K562 (cell line): ENCODE measurements around the gene MME. TPM values are rescaled to one million over a fixed set of nuclear protein-coding genes. Genes with fewer than 3 reads are reported as not detected.

Source experiments
- BACH1 ChIP-seq: fragments of 200-800 bp; sonication (Bioruptor generic); IDR thresholded peaks from 2 replicates; pipeline ENCODE4 v1.6.1; 2016; ENCODE audit warnings: missing genetic modification characterization, missing compliant biosample characterization
- CBX8 ChIP-seq: fragments of 200-600 bp; sonication (generic); IDR thresholded peaks from 2 replicates; pipeline ENCODE4 v1.6.1; 2012; ENCODE audit warnings: borderline replicate concordance, mixed run types, low read depth, mild to moderate bottlenecking, moderate library complexity, mixed read lengths, low read length, control low read depth, inconsistent platforms; ENCODE audit not compliant: poor library complexity, severe bottlenecking; ENCODE audit errors: extremely low read depth
- HIVEP1 ChIP-seq: fragments of 250-450 bp; sonication (Bioruptor Pico); IDR thresholded peaks from 2 replicates; pipeline ENCODE4 v1.4.0; 2020; ENCODE audit warnings: mild to moderate bottlenecking
- HSF4 ChIP-seq: fragments of 250-450 bp; sonication (Bioruptor Pico); IDR thresholded peaks from 2 replicates; pipeline ENCODE4 v2.1.2; 2022; ENCODE audit warnings: mild to moderate bottlenecking, moderate library complexity, borderline replicate concordance
- IRF1 ChIP-seq: sonication (generic); formaldehyde crosslinking; IDR thresholded peaks from 2 replicates; pipeline ENCODE4 v1.8.0; 2022; ENCODE audit warnings: missing genetic modification reagents, mild to moderate bottlenecking, borderline replicate concordance
- JUNB ChIP-seq: fragments of 450-650 bp; formaldehyde crosslinking; conservative IDR thresholded peaks from 2 replicates; pipeline ENCODE4 v1.4.0; 2020; ENCODE audit warnings: mild to moderate bottlenecking
- KAT2B ChIP-seq: IDR thresholded peaks from one replicate; pipeline ENCODE4 v1.6.1; 2012; ENCODE audit warnings: low read depth, mild to moderate bottlenecking, control low read depth, inconsistent platforms, low read length, moderate library complexity
- MAZ ChIP-seq, 2 experiments: fragments of 450-650 bp in 1 of 2; sonication (generic) in 1 of 2; formaldehyde crosslinking; IDR thresholded peaks in 1 of 2; conservative IDR thresholded peaks in 1 of 2; 2 replicates each; pipeline versions ENCODE4 v1.4.0 to v1.5.0; 2020; ENCODE audit warnings: mild to moderate bottlenecking in 1 of 2, missing genetic modification reagents in 1 of 2
- MCM2 ChIP-seq: fragments of 450-650 bp; IDR thresholded peaks from 2 replicates; pipeline ENCODE4 v1.6.1; 2017; ENCODE audit warnings: low read depth, mild to moderate bottlenecking
- MIER1 ChIP-seq: fragments of 450-650 bp; IDR thresholded peaks from 2 replicates; pipeline ENCODE4 v1.6.1; 2016; ENCODE audit warnings: antibody characterized with exemption, mild to moderate bottlenecking, low read depth
- NCOA2 ChIP-seq, 2 experiments: fragments of 450-650 bp; IDR thresholded peaks; 2 replicates each; pipeline ENCODE4 v1.6.1; 2018; ENCODE audit warnings: mild to moderate bottlenecking in 2 of 2, moderate library complexity in 1 of 2; ENCODE audit not compliant: partially characterized antibody in 2 of 2
- NR2F6 ChIP-seq: fragments of 450-650 bp; formaldehyde crosslinking; IDR thresholded peaks from 2 replicates; pipeline ENCODE4 v1.4.0; 2020; ENCODE audit warnings: mild to moderate bottlenecking
- POLR2H ChIP-seq: IDR thresholded peaks from 2 replicates; pipeline ENCODE4 v1.6.1; 2016; ENCODE audit warnings: missing genetic modification characterization, low read depth, mild to moderate bottlenecking, control low read depth, missing compliant biosample characterization, moderate library complexity
- SRSF1 ChIP-seq: fragments of 200-400 bp; formaldehyde crosslinking; IDR thresholded peaks from 2 replicates; pipeline ENCODE4 v1.6.1; 2017; ENCODE audit warnings: mild to moderate bottlenecking, low read depth, low read length, moderate library complexity
- TEAD1 ChIP-seq, 2 experiments: fragments of 450-650 bp in 1 of 2; sonication (generic) in 1 of 2; formaldehyde crosslinking; IDR thresholded peaks; 2 replicates each; pipeline versions ENCODE4 v1.4.0 to v1.8.0; 2020 to 2022; ENCODE audit warnings: mild to moderate bottlenecking in 2 of 2, missing genetic modification reagents in 1 of 2
- ZBTB49 ChIP-seq: sonication (generic); formaldehyde crosslinking; IDR thresholded peaks from 2 replicates; pipeline ENCODE4 v1.8.0; 2022; ENCODE audit warnings: missing genetic modification reagents, mild to moderate bottlenecking, borderline replicate concordance
- ZNF184 ChIP-seq: sonication (generic); formaldehyde crosslinking; IDR thresholded peaks from 2 replicates; pipeline ENCODE4 v1.5.0; 2020; ENCODE audit warnings: missing genetic modification reagents
- ZNF197 ChIP-seq: fragments of 200-800 bp; sonication (Bioruptor generic); IDR thresholded peaks from 2 replicates; pipeline ENCODE4 v1.6.1; 2016; ENCODE audit warnings: low read depth, missing genetic modification characterization, missing compliant biosample characterization
- ZNF212 ChIP-seq: fragments of 450-650 bp; formaldehyde crosslinking; IDR thresholded peaks from 2 replicates; pipeline ENCODE4 v1.4.0; 2020; ENCODE audit warnings: mild to moderate bottlenecking
- ZNF512 ChIP-seq: IDR thresholded peaks from 2 replicates; pipeline ENCODE4 v1.6.1; 2016; ENCODE audit warnings: missing genetic modification characterization, missing compliant biosample characterization
- polyA plus RNA-seq, 8 experiments: library from polyadenylated mRNA; depleted of rRNA in 4 of 8; stranded (reverse) in 5 of 8; unstranded in 3 of 8; fragments of >200 nt; fragmentation: Nextera tagmentation in 2 of 8; fragmentation: Illumina TruSeq in 1 of 8; extraction: Ambion mirVana in 2 of 8; extraction: Trizol in 1 of 8; gene quantifications; 2 replicates each; pipeline versions ENCODE4 v1.2.1 to v1.2.3, GENCODE V29; 2011 to 2014; ENCODE audit warnings: inconsistent platforms in 1 of 8, missing spikeins in 1 of 8
- total RNA-seq, 7 experiments: library from RNA; depleted of rRNA in 6 of 7; stranded (reverse); fragments of >200 nt in 6 of 7; fragmentation: Illumina TruSeq in 2 of 7; extraction: Trizol in 2 of 7; gene quantifications; 2 replicates each; pipeline versions ENCODE4 v1.2.1 to v1.2.3, GENCODE V29; 2011 to 2021; ENCODE audit warnings: low replicate concordance in 1 of 7
- TF ChIP-seq, protein P1 (sequence below): fragments of 450-650 bp; IDR thresholded peaks from 2 replicates; pipeline ENCODE4 v1.6.1; 2016; ENCODE audit warnings: mild to moderate bottlenecking

The MME gene
- total and polyA plus RNA-seq, 9 of the 15 experiments (the other 6 are each of a cell fraction or from before 2014, with no cell fraction given), result 0.80 to 8.6 (median 2.5) TPM

GRCh38 chr3:155076888-155077287, 3.2 kb upstream of the MME start (continued):
- TF ChIP-seq, protein P1, sequence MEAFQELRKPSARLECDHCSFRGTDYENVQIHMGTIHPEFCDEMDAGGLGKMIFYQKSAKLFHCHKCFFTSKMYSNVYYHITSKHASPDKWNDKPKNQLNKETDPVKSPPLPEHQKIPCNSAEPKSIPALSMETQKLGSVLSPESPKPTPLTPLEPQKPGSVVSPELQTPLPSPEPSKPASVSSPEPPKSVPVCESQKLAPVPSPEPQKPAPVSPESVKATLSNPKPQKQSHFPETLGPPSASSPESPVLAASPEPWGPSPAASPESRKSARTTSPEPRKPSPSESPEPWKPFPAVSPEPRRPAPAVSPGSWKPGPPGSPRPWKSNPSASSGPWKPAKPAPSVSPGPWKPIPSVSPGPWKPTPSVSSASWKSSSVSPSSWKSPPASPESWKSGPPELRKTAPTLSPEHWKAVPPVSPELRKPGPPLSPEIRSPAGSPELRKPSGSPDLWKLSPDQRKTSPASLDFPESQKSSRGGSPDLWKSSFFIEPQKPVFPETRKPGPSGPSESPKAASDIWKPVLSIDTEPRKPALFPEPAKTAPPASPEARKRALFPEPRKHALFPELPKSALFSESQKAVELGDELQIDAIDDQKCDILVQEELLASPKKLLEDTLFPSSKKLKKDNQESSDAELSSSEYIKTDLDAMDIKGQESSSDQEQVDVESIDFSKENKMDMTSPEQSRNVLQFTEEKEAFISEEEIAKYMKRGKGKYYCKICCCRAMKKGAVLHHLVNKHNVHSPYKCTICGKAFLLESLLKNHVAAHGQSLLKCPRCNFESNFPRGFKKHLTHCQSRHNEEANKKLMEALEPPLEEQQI, result no peak
- no peak for TF ChIP-seq IRF1 (CRISPR knock-in tag)
- TF ChIP-seq SRSF1, result no peak
- TF ChIP-seq HIVEP1, result peak; percentile 87
- no peak for TF ChIP-seq ZNF512
- 0 out of 2 replicates have a peak, but pooled peaks have one; percentile 27 for TF ChIP-seq POLR2H (tag)
- no peak for TF ChIP-seq CBX8
- TF ChIP-seq NCOA2 (IDR thresholded peaks at IDR 0.05; ENCODE audit: partially characterized antibody in 2 of 2), result no peak
- peak; percentile 82; the same call in 1 of the 2 replicates for TF ChIP-seq HSF4 (CRISPR knock-in tag)
- no peak for TF ChIP-seq ZNF184 (CRISPR knock-in tag)
- peak; percentile 82 for TF ChIP-seq BACH1
- no peak for TF ChIP-seq MCM2
- no peak for TF ChIP-seq JUNB (CRISPR knock-in tag)
- peak; percentile 86; the same call in 1 of the 2 replicates for TF ChIP-seq ZNF212 (CRISPR knock-in tag)
- peak; percentile 84; the same call in 1 of the 2 replicates for TF ChIP-seq ZNF197 (CRISPR knock-in tag)
- TF ChIP-seq MIER1, result no peak
- TF ChIP-seq MAZ (CRISPR knock-in tag; conservative IDR thresholded peaks at IDR 0.05 in 1 of 2, IDR thresholded peaks at IDR 0.05 in 1 of 2), result peak in 1 of 2 experiments; percentile 43; a peak in 1 of 4 replicates
- TF ChIP-seq TEAD1 (CRISPR knock-in tag; IDR thresholded peaks at IDR 0.05), result peak in 1 of 2 experiments; percentile 88; a peak in 2 of 4 replicates
- 0 out of 2 replicates have a peak, but pooled peaks have one; percentile 44 for TF ChIP-seq NR2F6
- TF ChIP-seq KAT2B, result no peak
- no peak for TF ChIP-seq ZBTB49 (CRISPR knock-in tag)
